ENCODE measurements around the gene XXYLT1. TPM values are rescaled to one million over a fixed set of nuclear protein-coding genes. Genes with fewer than 3 reads are reported as not detected.

The XXYLT1 gene
- total RNA-seq, 8 experiments from 2014 or later = 8.7 to 35.9 (median 16.1) TPM

GRCh38 chr3:195255176-195255500 lies 15.8 kb downstream of the XXYLT1 start:
- no peak overlapping the region for H3K4me3 ChIP-seq
- ATAC-seq (replicated peaks in 6 of 8) = no peak
- 80 to 100% (median 80%) methylated on average over 1 of the region's 13 CpGs; no CpG with 5 or more reads in 7 of the 10 experiments for WGBS, 10 experiments
- in situ Hi-C loops (cut with MboI; ENCODE audit: low pct_unique_long_range_greater_than_20kb in 2 of 9, low sequenced_read_pairs in 9 of 9, unreplicated experiment in 9 of 9) = loop anchor here in 8 of 9 experiments (10.0 to 25.0 kb wide), 4 partner anchors 282 to 580 kb away; partner anchors contain the start of genes FAM43A (in 7 of the 8), PPP1R2 (in 2 of the 8) and LSG1 (in 1 of the 8)
- no peak overlapping the region for H3K27ac ChIP-seq
- H3K4me1 ChIP-seq (replicated peaks in 1 of 2) = peaks cover 53 to 59% of the 10 kb centered on the region in 2 donors

DNA sequence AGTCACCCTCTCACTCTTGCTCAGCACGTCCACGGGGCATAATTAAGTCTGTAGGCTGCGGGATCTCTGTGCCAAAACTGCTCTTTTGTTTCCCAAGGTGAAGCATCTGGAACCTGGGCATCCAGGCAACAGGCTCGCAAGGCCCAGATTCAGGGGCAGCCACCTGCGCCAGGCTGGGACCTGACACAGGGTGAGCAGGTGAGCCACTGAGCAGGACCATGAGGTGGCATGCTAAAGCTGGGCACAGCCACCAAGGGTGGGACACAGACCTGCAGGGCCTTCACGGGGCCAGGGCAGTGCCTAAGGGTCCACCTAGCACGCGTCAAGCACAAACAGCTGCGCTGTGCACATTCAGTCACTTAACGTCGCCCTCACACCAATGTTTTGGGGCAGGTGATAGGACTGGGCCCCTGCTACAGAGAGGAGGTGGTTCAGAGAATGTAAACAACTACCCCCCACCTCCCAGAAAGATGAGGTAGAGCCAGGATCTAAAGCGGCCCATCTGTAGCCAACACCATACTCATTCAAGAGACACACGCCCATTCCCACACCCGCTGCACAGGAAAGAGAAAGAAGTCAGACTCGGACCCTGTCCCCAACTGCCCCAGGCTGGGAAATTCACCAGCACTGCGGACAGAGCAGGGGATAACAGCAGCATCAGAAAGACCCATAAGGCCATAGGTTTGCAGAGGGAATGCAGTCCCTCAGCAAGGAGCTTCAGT lies 16.3 kb downstream of the XXYLT1 start:
- in situ Hi-C loops (cut with MboI; ENCODE audit: low pct_unique_long_range_greater_than_20kb in 2 of 9, low sequenced_read_pairs in 9 of 9, unreplicated experiment in 9 of 9) = loop anchor here in 8 of 9 experiments (10.0 to 25.0 kb wide), 4 partner anchors 283 to 580 kb away; partner anchors contain the start of genes FAM43A (in 7 of the 8), PPP1R2 (in 2 of the 8) and LSG1 (in 1 of the 8)
- H3K4me3 ChIP-seq = no peak overlapping the region
- 40 to 100% (median 82%) methylated on average over 1 to 7 of the region's 16 CpGs; no CpG with 5 or more reads in 2 of the 10 experiments for WGBS, 10 experiments
- peaks cover 53 to 64% of the 10 kb centered on the region in 2 donors for H3K4me1 ChIP-seq (replicated peaks in 1 of 2)
- H3K27ac ChIP-seq = no peak overlapping the region
- ATAC-seq (replicated peaks in 6 of 8) = no peak

DNA sequence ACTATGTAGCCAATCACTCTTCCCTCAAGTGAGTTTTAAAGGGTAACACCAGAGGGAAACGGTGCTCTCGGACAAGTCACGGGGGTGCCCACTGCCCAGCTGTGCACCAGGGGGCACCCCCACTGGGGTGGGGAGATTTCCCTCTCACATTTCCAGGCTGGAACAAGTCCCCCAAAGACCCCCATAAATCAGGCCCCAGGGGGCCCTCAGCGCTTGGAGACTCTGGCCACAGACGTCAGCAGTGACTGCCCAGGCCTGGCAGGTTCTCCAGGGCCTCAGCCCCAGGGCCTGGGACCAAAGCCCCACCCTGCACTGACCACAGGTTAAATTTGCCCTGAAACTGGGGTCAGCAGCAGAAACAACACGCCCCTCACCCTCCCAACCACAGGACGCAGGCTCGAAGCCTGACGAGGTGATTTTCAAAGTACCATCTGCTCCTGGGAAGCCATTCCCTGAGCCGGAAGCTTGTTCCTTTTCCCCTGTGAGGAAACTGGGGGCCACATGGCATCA lies 17.0 kb downstream of the XXYLT1 start:
- ATAC-seq (replicated peaks in 6 of 8) = no peak
- no peak overlapping the region for H3K27ac ChIP-seq
- in situ Hi-C loops (cut with MboI; ENCODE audit: low pct_unique_long_range_greater_than_20kb in 2 of 9, low sequenced_read_pairs in 9 of 9, unreplicated experiment in 9 of 9) = loop anchor here in 8 of 9 experiments (10.0 to 25.0 kb wide), 4 partner anchors 283 to 579 kb away; partner anchors contain the start of genes FAM43A (in 7 of the 8), PPP1R2 (in 2 of the 8) and LSG1 (in 1 of the 8)
- 70 to 100% (median 83%) methylated on average over 1 to 2 of the region's 10 CpGs; no CpG with 5 or more reads in 7 of the 10 experiments for WGBS, 10 experiments
- H3K4me3 ChIP-seq = no peak overlapping the region
- peaks cover 47 to 58% of the 10 kb centered on the region in 2 donors for H3K4me1 ChIP-seq (replicated peaks in 1 of 2)

GRCh38 chr3:195251336-195252065 lies 19.5 kb downstream of the XXYLT1 start:
- WGBS, 10 experiments = 0 to 100% (median 60%) methylated on average over 1 to 4 of the region's 14 CpGs; no CpG with 5 or more reads in 2 of the 10 experiments
- in situ Hi-C loops (cut with MboI; ENCODE audit: low pct_unique_long_range_greater_than_20kb in 2 of 9, low sequenced_read_pairs in 9 of 9, unreplicated experiment in 9 of 9) = loop anchor here in 8 of 9 experiments (10.0 to 25.0 kb wide), 4 partner anchors 286 to 577 kb away; partner anchors contain the start of genes FAM43A (in 7 of the 8), PPP1R2 (in 2 of the 8) and LSG1 (in 1 of the 8)
- peak in 2 of 8 experiments; percentile 50 to 73 for ATAC-seq (replicated peaks in 6 of 8)
- peaks cover 35 to 45% of the 10 kb centered on the region in 2 donors for H3K4me1 ChIP-seq (replicated peaks in 1 of 2)
- no peak overlapping the region for H3K4me3 ChIP-seq
- H3K27ac ChIP-seq = no peak overlapping the region

DNA sequence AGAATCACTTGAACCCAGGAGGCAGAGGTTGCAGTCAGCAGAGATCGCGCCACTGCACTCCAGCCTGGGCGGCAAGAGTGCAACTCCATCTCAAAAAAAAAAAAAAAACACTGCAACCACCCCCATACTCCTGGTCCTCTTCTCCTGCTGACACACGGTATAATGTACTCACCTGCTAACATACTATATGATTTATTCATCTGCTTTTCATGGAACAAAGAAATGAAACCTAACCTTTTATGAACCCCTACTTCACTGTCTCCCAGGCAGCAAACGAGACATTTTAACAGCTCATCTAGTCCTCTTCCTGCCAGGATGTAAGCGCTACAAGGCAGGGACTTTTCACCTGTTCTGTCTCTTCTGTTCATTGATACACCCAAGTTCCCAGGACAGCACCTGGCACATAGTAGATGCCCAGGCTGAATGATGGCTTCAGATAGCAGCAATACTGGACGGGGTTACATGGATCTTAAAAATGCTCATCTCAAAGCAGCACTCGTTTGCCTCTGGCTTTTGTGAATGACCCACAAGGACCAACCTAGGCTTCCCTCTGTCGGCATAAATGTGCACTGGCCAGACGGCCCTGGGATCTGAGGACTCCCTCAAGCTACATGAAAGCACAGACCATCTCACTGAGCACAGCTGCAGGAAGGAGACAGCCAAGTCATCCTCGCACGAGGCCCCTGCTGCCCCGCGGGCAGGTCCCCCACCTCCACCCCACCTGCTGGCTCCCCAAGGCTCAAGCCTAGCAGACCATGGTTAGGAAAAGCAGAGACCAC lies 20.3 kb downstream of the XXYLT1 start:
- Histone ChIP-seq H3K4me1 (replicated peaks in 1 of 2) (peaks cover 35 to 45% of the 10 kb centered on the region in 2 donors), H3K4me3 (no peak overlapping the region), H3K27ac (no peak overlapping the region)
- peak in 5 of 8 experiments; percentile 25 to 50 (median 32) for ATAC-seq (replicated peaks in 6 of 8)
- in situ Hi-C loops (cut with MboI; ENCODE audit: low pct_unique_long_range_greater_than_20kb in 2 of 9, low sequenced_read_pairs in 9 of 9, unreplicated experiment in 9 of 9) = loop anchor here in 8 of 9 experiments (10.0 to 25.0 kb wide), 4 partner anchors 287 to 576 kb away; partner anchors contain the start of genes FAM43A (in 7 of the 8), PPP1R2 (in 2 of the 8) and LSG1 (in 1 of the 8)
- 70 to 100% (median 89%) methylated on average over 1 to 8 of the region's 14 CpGs for WGBS, 10 experiments

- ATAC-seq (replicated peaks in 6 of 8) = peak in 1 of 8 experiments; percentile 14
- Histone ChIP-seq H3K27ac (no peak overlapping the region), H3K4me1 (replicated peaks in 1 of 2) (peaks cover 35 to 45% of the 10 kb centered on the region in 2 donors), H3K4me3 (no peak overlapping the region)
- 78 to 100% (median 91%) methylated on average over 1 to 7 of the region's 11 CpGs; no CpG with 5 or more reads in 2 of the 10 experiments for WGBS, 10 experiments
- in situ Hi-C loops (cut with MboI; ENCODE audit: low pct_unique_long_range_greater_than_20kb in 2 of 9, low sequenced_read_pairs in 9 of 9, unreplicated experiment in 9 of 9) = loop anchor here in 8 of 9 experiments (10.0 to 25.0 kb wide), 5 partner anchors 263 to 575 kb away; partner anchors contain the start of genes FAM43A (in 7 of the 8), PPP1R2 (in 2 of the 8) and LSG1 (in 1 of the 8)
Observed at GRCh38 chr3:195249858-195250464, 21.0 kb downstream of the XXYLT1 start.

DNA sequence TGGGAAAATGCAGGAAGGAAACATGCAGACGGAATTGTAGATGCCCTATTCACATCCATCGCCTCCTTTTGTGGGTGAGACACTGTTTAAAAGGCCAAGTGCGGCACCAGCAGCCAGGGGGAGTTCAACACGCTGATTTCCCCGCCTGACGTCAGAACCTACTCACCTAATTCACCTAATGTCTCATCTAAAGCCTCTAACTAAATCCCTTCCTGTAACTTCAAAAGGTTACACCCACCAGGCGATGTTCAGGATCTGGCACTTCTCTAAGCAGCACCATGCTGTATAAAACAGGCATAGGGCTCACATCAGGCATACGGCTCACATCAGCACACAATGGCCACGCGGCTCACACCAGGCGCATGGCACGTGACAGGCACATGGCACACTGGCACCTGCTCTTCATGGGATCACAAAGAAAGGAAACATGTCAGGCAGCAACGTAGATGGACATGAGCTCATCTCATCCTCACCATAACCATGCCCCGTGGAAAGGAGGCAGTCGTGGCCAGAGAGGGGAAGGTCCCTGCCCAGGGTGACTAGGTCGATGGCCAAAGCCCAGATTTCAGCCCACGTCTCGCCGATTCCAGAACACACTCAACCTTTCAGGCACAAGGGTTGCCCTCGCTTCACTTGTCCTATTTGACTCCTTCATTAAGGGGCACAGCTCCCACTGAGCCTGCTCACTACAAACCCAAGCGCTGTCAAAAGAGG lies 21.7 kb downstream of the XXYLT1 start:
- H3K4me3 ChIP-seq = no peak overlapping the region
- in situ Hi-C loops (cut with MboI; ENCODE audit: low pct_unique_long_range_greater_than_20kb in 2 of 9, low sequenced_read_pairs in 9 of 9, unreplicated experiment in 9 of 9) = loop anchor here in 2 of 9 experiments (25.0 kb wide), 1 partner anchor 262 kb away; no protein-coding TSS in a partner anchor
- no peak for ATAC-seq (replicated peaks in 6 of 8)
- 80 to 100% (median 94%) methylated on average over 1 to 13 of the region's 21 CpGs; no CpG with 5 or more reads in 2 of the 10 experiments for WGBS, 10 experiments
- peaks cover 35 to 45% of the 10 kb centered on the region in 2 donors for H3K4me1 ChIP-seq (replicated peaks in 1 of 2)
- H3K27ac ChIP-seq = no peak overlapping the region

DNA sequence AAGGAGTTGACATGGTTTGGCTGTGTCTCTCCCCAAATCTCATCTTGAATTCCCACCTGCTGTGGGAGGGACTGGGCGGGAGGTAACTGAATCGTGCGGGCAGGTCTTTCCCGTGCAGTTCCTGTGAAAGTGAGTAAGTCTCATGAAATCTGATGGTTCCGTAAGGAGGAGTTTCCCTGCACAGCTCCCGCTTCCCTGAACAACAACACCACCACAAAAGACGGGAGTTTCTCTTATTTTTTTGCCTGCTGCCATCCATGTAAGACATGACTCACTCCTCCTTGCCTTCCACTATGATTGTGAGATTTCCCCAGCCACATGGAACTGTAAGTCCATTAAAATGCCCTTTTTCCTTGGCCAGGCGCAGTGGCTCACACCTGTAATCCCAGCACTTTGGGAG lies 22.7 kb downstream of the XXYLT1 start:
- ATAC-seq (replicated peaks in 6 of 8) = no peak
- in situ Hi-C loops (cut with MboI; ENCODE audit: low pct_unique_long_range_greater_than_20kb in 2 of 9, low sequenced_read_pairs in 9 of 9, unreplicated experiment in 9 of 9) = loop anchor here in 2 of 9 experiments (25.0 kb wide), 1 partner anchor 261 kb away; no protein-coding TSS in a partner anchor
- Histone ChIP-seq H3K4me3 (no peak overlapping the region), H3K4me1 (replicated peaks in 1 of 2) (peaks cover 36 to 39% of the 10 kb centered on the region in 2 donors), H3K27ac (no peak overlapping the region)
- 83 to 100% (median 93%) methylated on average over 1 to 6 of the region's 8 CpGs; no CpG with 5 or more reads in 3 of the 10 experiments for WGBS, 10 experiments

GRCh38 chr3:195247863-195248189 lies 23.1 kb downstream of the XXYLT1 start:
- in situ Hi-C loops (cut with MboI; ENCODE audit: low pct_unique_long_range_greater_than_20kb in 2 of 9, low sequenced_read_pairs in 9 of 9, unreplicated experiment in 9 of 9) = loop anchor here in 2 of 9 experiments (25.0 kb wide), 1 partner anchor 261 kb away; no protein-coding TSS in a partner anchor
- WGBS, 10 experiments = 33 to 93% (median 83%) methylated on average over 1 to 4 of the region's 8 CpGs; no CpG with 5 or more reads in 7 of the 10 experiments
- H3K27ac ChIP-seq = no peak overlapping the region
- ATAC-seq (replicated peaks in 6 of 8) = no peak
- no peak overlapping the region for H3K4me3 ChIP-seq
- H3K4me1 ChIP-seq (replicated peaks in 1 of 2) = peaks cover 31 to 35% of the 10 kb centered on the region in 2 donors

GRCh38 chr3:195247086-195247862 lies 23.7 kb downstream of the XXYLT1 start:
- Histone ChIP-seq H3K27ac (no peak overlapping the region), H3K4me1 (replicated peaks in 1 of 2) (peaks cover 26 to 29% of the 10 kb centered on the region in 2 donors), H3K4me3 (no peak overlapping the region)
- in situ Hi-C loops (cut with MboI; ENCODE audit: low pct_unique_long_range_greater_than_20kb in 2 of 9, low sequenced_read_pairs in 9 of 9, unreplicated experiment in 9 of 9) = loop anchor here in 2 of 9 experiments (25.0 kb wide), 1 partner anchor 260 kb away; no protein-coding TSS in a partner anchor
- WGBS, 10 experiments = 87 to 100% (median 94%) methylated on average over 3 to 16 of the region's 24 CpGs; no CpG with 5 or more reads in 1 of the 10 experiments
- no peak for ATAC-seq (replicated peaks in 6 of 8)

Measured in motor neuron (in vitro differentiated cells).